Gastrocnemius medialis (tissue), 4 donors: ENCODE results near the gene ZNF217. TPM values are rescaled to one million over a fixed set of nuclear protein-coding genes. Genes with fewer than 3 reads are reported as not detected.
"Not testable (repeated sequence)": the region's sequence is repeated elsewhere in the genome, so short reads cannot be mapped to it uniquely, and the experiment has no call there.

Experiments used
- ATAC-seq, 2 donors: fragments of 150-250 bp; one replicate each; pipeline ENCODE4 v1.9.1; 2016
- DNase-seq, 2 donors: peaks; one replicate each; pipeline ENCODE4 v3.0.0-alpha.2; 2019
- H3K27ac ChIP-seq, 4 donors: fragments of 200-600 bp; sonication (generic); 1 replicate in 1 of 4; 2 replicates in 3 of 4; pipeline ENCODE4 v1.5.1; 2016 to 2018; ENCODE audit warnings: mild to moderate bottlenecking in 2 of 4, moderate library complexity in 1 of 4
- H3K27me3 ChIP-seq, 3 donors: fragments of 200-600 bp; sonication (generic) in 2 of 3; 1 replicate in 1 of 3; 2 replicates in 2 of 3; pipeline versions ENCODE4 v1.5.1 to v1.6.0; 2016 to 2019; ENCODE audit warnings: mild to moderate bottlenecking in 1 of 3, moderate library complexity in 1 of 3
- H3K36me3 ChIP-seq, 2 donors: fragments of 200-600 bp; sonication (generic) in 1 of 2; one replicate each; pipeline ENCODE4 v1.5.1; 2017 to 2018
- H3K4me1 ChIP-seq, 2 donors: fragments of 200-600 bp; sonication (generic) in 1 of 2; one replicate each; pipeline ENCODE4 v1.5.1; 2016 to 2017; ENCODE audit warnings: mild to moderate bottlenecking in 2 of 2
- H3K4me3 ChIP-seq, 4 donors: fragments of 200-600 bp; sonication (generic) in 3 of 4; 1 replicate in 1 of 4; 2 replicates in 3 of 4; pipeline ENCODE4 v1.5.1; 2016 to 2019; ENCODE audit warnings: mild to moderate bottlenecking in 2 of 4
- H3K9me3 ChIP-seq, 3 donors: fragments of 200-600 bp; sonication (generic) in 2 of 3; 1 replicate in 1 of 3; 2 replicates in 2 of 3; pipeline ENCODE4 v1.5.1; 2016 to 2019
- CTCF ChIP-seq, 5 experiments: fragments of 450-650 bp in 3 of 5; fragments of 200-600 bp in 2 of 5; sonication (generic) in 2 of 5; IDR thresholded peaks in 4 of 5; conservative IDR thresholded peaks in 1 of 5; 1 replicate in 4 of 5; 2 replicates in 1 of 5; pipeline ENCODE4 v1.5.1; 2016 to 2019; ENCODE audit warnings: antibody characterized with exemption in 5 of 5, mild to moderate bottlenecking in 3 of 5, moderate library complexity in 3 of 5
- POLR2A ChIP-seq, 2 donors: fragments of 450-650 bp; IDR thresholded peaks; one replicate each; pipeline ENCODE4 v1.6.1; 2017; ENCODE audit warnings: antibody characterized with exemption in 2 of 2, mild to moderate bottlenecking in 2 of 2, moderate library complexity in 2 of 2
- in situ Hi-C, 4 donors: fragments of 200-750 bp; cut with MboI; loops; one replicate each; pipeline versions ENCODE4 v1.15.0 to v1.8.0; 2017; ENCODE audit warnings: low sequenced_read_pairs in 4 of 4
- intact Hi-C: fragments of 100-400 bp; cut with DNase I; formaldehyde crosslinking; loops from one replicate; pipeline ENCODE4 v1.15.1; 2023; ENCODE audit warnings: low total_unique reads
- total RNA-seq, 4 donors: library from RNA; depleted of rRNA; stranded (reverse); fragments of >200 nt; gene quantifications; one replicate each; pipeline versions ENCODE4 v1.1.0 to v1.2.3, GENCODE V29; 2016

ZNF217 gene
- total RNA-seq, 4 donors from 2014 or later, result 4.1 to 5.9 (median 4.7) TPM

GRCh38 chr20:53629436-53629835, 35.8 kb upstream of the ZNF217 start:
- ATAC-seq, result no peak
- Histone ChIP-seq H3K9me3 (no peaks in the 10 kb centered on the region), H3K27ac (no peak overlapping the region), H3K36me3 (no peaks in the 10 kb centered on the region), H3K27me3 (no peaks in the 10 kb centered on the region), H3K4me1 (no peaks in the 10 kb centered on the region), H3K4me3 (no peak overlapping the region)
- TF ChIP-seq POLR2A (IDR thresholded peaks at IDR 0.05) (no peak), CTCF (IDR thresholded peaks at IDR 0.05 in 4 of 5, conservative IDR thresholded peaks at IDR 0.05 in 1 of 5) (no peak)
- no peak for DNase-seq
- intact Hi-C loops (no loop called here), in situ Hi-C loops (no loop called here)

- DNase-seq, H3K9me3 ChIP-seq, H3K4me1 ChIP-seq, intact Hi-C loops, H3K36me3 ChIP-seq, H3K27me3 ChIP-seq, H3K27ac ChIP-seq, in situ Hi-C loops, H3K4me3 ChIP-seq, ATAC-seq: not testable (repeated sequence)
These were observed 35.1 kb upstream of the ZNF217 start for GRCh38 chr20:53628758-53629157.

GRCh38 chr20:53628076-53628475, 34.4 kb upstream of the ZNF217 start:
- TF ChIP-seq CTCF (IDR thresholded peaks at IDR 0.05 in 4 of 5, conservative IDR thresholded peaks at IDR 0.05 in 1 of 5) (no peak), POLR2A (IDR thresholded peaks at IDR 0.05) (no peak)
- intact Hi-C loops, result no loop called here
- no peak for ATAC-seq
- in situ Hi-C loops, result no loop called here
- Histone ChIP-seq H3K4me3 (no peak overlapping the region), H3K27me3 (no peaks in the 10 kb centered on the region), H3K27ac (no peak overlapping the region), H3K4me1 (peaks cover 3 to 8% of the 10 kb centered on the region in 2 donors), H3K9me3 (no peaks in the 10 kb centered on the region), H3K36me3 (no peaks in the 10 kb centered on the region)
- no peak for DNase-seq

GRCh38 chr20:53627001-53627400, 33.4 kb upstream of the ZNF217 start:
- H3K27ac ChIP-seq, H3K9me3 ChIP-seq, H3K27me3 ChIP-seq, in situ Hi-C loops, intact Hi-C loops, ATAC-seq, H3K4me3 ChIP-seq, H3K36me3 ChIP-seq, DNase-seq: not testable (repeated sequence)
- H3K4me1 ChIP-seq, result peaks cover 14 to 18% of the 10 kb centered on the region in 2 donors

- intact Hi-C loops, result no loop called here
- TF ChIP-seq POLR2A (IDR thresholded peaks at IDR 0.05) (no peak), CTCF (IDR thresholded peaks at IDR 0.05 in 4 of 5, conservative IDR thresholded peaks at IDR 0.05 in 1 of 5) (no peak)
- H3K4me3 ChIP-seq, result no peak overlapping the region
- in situ Hi-C loops, result no loop called here
- H3K4me1 ChIP-seq, result peaks cover 18 to 22% of the 10 kb centered on the region in 2 donors
- ATAC-seq, result no peak
- H3K9me3 ChIP-seq, result no peaks in the 10 kb centered on the region
- H3K36me3 ChIP-seq, result no peaks in the 10 kb centered on the region
- no peak overlapping the region for H3K27ac ChIP-seq
- DNase-seq, result no peak
- H3K27me3 ChIP-seq, result no peaks in the 10 kb centered on the region
These were observed 32.9 kb upstream of the ZNF217 start for GRCh38 chr20:53626584-53626983.
